Endodermal cell (in vitro differentiated cells): ENCODE measurements around the gene NEO1. TPM values are rescaled to one million over a fixed set of nuclear protein-coding genes. Genes with fewer than 3 reads are reported as not detected.

Source experiments
- DNase-seq: peaks from one replicate; pipeline ENCODE4 v3.0.0-alpha.2; 2017
- H3K27ac ChIP-seq: 2 replicates; pipeline ENCODE4 v1.5.1; 2013; ENCODE audit warnings: mild to moderate bottlenecking, low read depth, low read length, moderate library complexity
- H3K27me3 ChIP-seq: 2 replicates; pipeline ENCODE4 v1.6.1; 2013; ENCODE audit warnings: mild to moderate bottlenecking, low read length, moderate library complexity; ENCODE audit not compliant: insufficient read depth, control insufficient read depth, poor library complexity, severe bottlenecking
- H3K36me3 ChIP-seq: 2 replicates; pipeline ENCODE4 v1.7.0; 2013; ENCODE audit warnings: mild to moderate bottlenecking, low read length, moderate library complexity; ENCODE audit not compliant: control insufficient read depth, insufficient read depth
- H3K4me1 ChIP-seq: one replicate; pipeline ENCODE4 v1.7.0; 2013; ENCODE audit warnings: low read length; ENCODE audit not compliant: control insufficient read depth, insufficient read depth
- H3K4me3 ChIP-seq: 2 replicates; pipeline ENCODE4 v1.5.1; 2013; ENCODE audit warnings: mild to moderate bottlenecking, low read length, moderate library complexity
- H3K9ac ChIP-seq: 2 replicates; pipeline ENCODE4 v1.6.1; 2013; ENCODE audit warnings: mild to moderate bottlenecking, low read length, moderate library complexity; ENCODE audit not compliant: poor library complexity, severe bottlenecking; ENCODE audit errors: extremely low read depth
- H3K9me3 ChIP-seq: 2 replicates; pipeline ENCODE4 v1.6.1; 2013; ENCODE audit warnings: mild to moderate bottlenecking, low read length, moderate library complexity; ENCODE audit not compliant: control insufficient read depth
- H3K27ac Mint-ChIP-seq: 2 replicates; pipeline ENCODE4 v1.8.0; 2020; ENCODE audit warnings: mixed read lengths
- H3K27me3 Mint-ChIP-seq: 2 replicates; pipeline ENCODE4 v1.8.0; 2021; ENCODE audit warnings: mild to moderate bottlenecking, mixed read lengths; ENCODE audit not compliant: insufficient read depth
- H3K36me3 Mint-ChIP-seq: 2 replicates; pipeline ENCODE4 v1.8.0; 2020; ENCODE audit warnings: low read depth, mixed read lengths
- H3K4me1 Mint-ChIP-seq: 2 replicates; pipeline ENCODE4 v1.8.0; 2020; ENCODE audit warnings: mixed read lengths
- H3K4me3 Mint-ChIP-seq: 2 replicates; pipeline ENCODE4 v1.8.0; 2020; ENCODE audit warnings: mild to moderate bottlenecking, moderate library complexity, mixed read lengths
- H3K9me3 Mint-ChIP-seq: 2 replicates; pipeline ENCODE4 v1.8.0; 2020; ENCODE audit warnings: mild to moderate bottlenecking, mixed read lengths
- WGBS, 2 experiments: methylation state at CpG; one replicate each; pipeline versions ENCODE4 v1.1.5 to v1.1.7; 2013; ENCODE audit warnings: missing lambda C conversion rate in 2 of 2, mixed read lengths in 1 of 2; ENCODE audit not compliant: insufficient coverage in 1 of 2, insufficient read length in 1 of 2; 5-methylcytosine and 5-hydroxymethylcytosine counted together
- total RNA-seq, 2 donors: library from RNA; stranded (reverse); fragmentation: NEBNext Ultra II Directional in 1 of 2; extraction: Animal tissue kit (Norgen Biotek cat#: 25700) in 1 of 2; gene quantifications; 2 replicates in 1 of 2; 3 replicates in 1 of 2; pipeline ENCODE4 v1.2.1, GENCODE V29; 2021
- TF ChIP-seq, protein P1 (sequence below): fragments of 200-600 bp; sonication (generic); conservative IDR thresholded peaks from 2 replicates; pipeline ENCODE4 v1.5.0; 2021; ENCODE audit warnings: antibody characterized with exemption, mild to moderate bottlenecking

Gene NEO1
- total RNA-seq, 2 donors from 2014 or later = 132 TPM

DNA sequence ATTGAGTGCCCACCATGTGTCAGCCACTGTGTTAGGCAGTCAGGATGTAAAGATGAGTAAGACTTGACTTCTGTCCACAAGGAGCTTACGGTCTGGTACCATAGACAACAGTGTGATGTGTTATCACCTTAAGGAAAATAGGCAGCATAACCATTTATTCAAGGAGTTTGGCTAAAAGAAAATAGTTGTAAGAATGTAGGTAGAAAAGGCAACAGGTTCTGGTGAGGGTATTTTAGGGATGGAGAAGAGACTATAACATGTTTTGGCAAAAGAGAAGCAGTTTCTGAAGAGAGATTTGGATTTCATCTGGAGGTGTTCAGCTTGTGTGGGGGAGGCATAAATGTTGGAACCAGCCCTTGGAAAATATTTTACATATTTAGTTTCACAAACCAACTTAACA, 194.6 kb downstream of the NEO1 start:
- TF ChIP-seq, protein P1, sequence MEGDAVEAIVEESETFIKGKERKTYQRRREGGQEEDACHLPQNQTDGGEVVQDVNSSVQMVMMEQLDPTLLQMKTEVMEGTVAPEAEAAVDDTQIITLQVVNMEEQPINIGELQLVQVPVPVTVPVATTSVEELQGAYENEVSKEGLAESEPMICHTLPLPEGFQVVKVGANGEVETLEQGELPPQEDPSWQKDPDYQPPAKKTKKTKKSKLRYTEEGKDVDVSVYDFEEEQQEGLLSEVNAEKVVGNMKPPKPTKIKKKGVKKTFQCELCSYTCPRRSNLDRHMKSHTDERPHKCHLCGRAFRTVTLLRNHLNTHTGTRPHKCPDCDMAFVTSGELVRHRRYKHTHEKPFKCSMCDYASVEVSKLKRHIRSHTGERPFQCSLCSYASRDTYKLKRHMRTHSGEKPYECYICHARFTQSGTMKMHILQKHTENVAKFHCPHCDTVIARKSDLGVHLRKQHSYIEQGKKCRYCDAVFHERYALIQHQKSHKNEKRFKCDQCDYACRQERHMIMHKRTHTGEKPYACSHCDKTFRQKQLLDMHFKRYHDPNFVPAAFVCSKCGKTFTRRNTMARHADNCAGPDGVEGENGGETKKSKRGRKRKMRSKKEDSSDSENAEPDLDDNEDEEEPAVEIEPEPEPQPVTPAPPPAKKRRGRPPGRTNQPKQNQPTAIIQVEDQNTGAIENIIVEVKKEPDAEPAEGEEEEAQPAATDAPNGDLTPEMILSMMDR = no peak
- H3K4me1 Mint-ChIP-seq = no peaks in the 10 kb centered on the region
- no peak overlapping the region for H3K27ac Mint-ChIP-seq
- Histone ChIP-seq H3K9ac (no peak overlapping the region), H3K27me3 (no peaks in the 10 kb centered on the region), H3K4me1 (no peaks in the 10 kb centered on the region), H3K36me3 (peaks cover 63% of the 10 kb centered on the region), H3K27ac (no peak overlapping the region), H3K9me3 (no peaks in the 10 kb centered on the region), H3K4me3 (no peak overlapping the region)
- no peak for DNase-seq
- H3K27me3 Mint-ChIP-seq = no peaks in the 10 kb centered on the region
- WGBS, 2 experiments = 86 to 97% methylated on average over 1 of the region's 1 CpG
- peaks cover 53% of the 10 kb centered on the region for H3K36me3 Mint-ChIP-seq
- no peak overlapping the region for H3K4me3 Mint-ChIP-seq
- H3K9me3 Mint-ChIP-seq = no peaks in the 10 kb centered on the region

DNA sequence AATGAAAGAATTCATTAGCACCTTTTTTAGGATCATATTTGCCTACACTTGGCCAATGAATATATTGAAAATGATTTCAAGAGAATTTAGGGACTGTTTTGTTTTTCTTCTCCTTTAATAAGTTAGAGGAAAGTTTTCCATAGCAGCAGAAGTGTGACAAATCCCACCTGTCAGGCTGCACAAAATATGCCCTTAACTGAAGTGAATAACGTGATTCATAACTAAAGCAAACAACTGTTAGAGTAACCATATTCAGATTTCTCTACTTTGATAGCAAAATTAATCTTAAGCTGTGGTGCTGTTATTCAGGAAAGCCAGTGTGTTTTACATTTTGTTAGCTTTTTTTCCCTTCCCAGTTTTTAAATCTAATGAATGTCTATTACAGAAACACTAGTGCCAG, 195.1 kb downstream of the NEO1 start:
- TF ChIP-seq, protein P1 = no peak
- 92 to 100% methylated on average over 1 of the region's 1 CpG for WGBS, 2 experiments
- no peaks in the 10 kb centered on the region for H3K9me3 Mint-ChIP-seq

DNA sequence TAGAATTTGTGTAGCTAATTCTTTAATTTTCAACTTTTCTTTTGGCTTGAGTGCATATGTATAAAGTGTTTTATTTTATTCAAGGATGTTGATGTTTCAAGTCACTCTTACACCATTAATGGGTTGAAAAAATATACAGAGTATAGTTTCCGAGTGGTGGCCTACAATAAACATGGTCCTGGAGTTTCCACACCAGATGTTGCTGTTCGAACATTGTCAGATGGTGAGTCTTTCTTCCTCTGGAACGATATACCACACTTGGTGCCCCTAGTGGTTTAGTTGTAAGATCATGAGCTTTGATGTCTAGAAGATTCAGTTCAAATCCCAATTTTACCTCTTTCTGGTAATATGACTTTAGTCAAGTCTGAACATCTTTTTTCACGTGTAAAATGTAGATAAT, 197.2 kb downstream of the NEO1 start:
- H3K36me3 ChIP-seq = peaks cover 71% of the 10 kb centered on the region

More for the DNA sequence above, 195.1 kb downstream of the NEO1 start:
- Histone ChIP-seq H3K4me1 (no peaks in the 10 kb centered on the region), H3K4me3 (no peak overlapping the region), H3K27ac (no peak overlapping the region), H3K36me3 (peaks cover 64% of the 10 kb centered on the region), H3K27me3 (no peaks in the 10 kb centered on the region), H3K9me3 (no peaks in the 10 kb centered on the region), H3K9ac (no peak overlapping the region)
- DNase-seq = no peak
- Mint-ChIP-seq H3K27me3 (no peaks in the 10 kb centered on the region), H3K4me1 (no peaks in the 10 kb centered on the region), H3K27ac (no peak overlapping the region), H3K36me3 (peaks cover 57% of the 10 kb centered on the region), H3K4me3 (no peak overlapping the region)

More for the DNA sequence above, 197.2 kb downstream of the NEO1 start:
- no peaks in the 10 kb centered on the region for H3K9me3 Mint-ChIP-seq
- H3K4me1 Mint-ChIP-seq = no peaks in the 10 kb centered on the region
- no peaks in the 10 kb centered on the region for H3K4me1 ChIP-seq
- TF ChIP-seq, protein P1 = peak; percentile 49
- H3K27ac ChIP-seq = no peak overlapping the region
- H3K36me3 Mint-ChIP-seq = peaks cover 67% of the 10 kb centered on the region
- DNase-seq = no peak
- H3K27ac Mint-ChIP-seq = no peak overlapping the region
- H3K4me3 ChIP-seq = no peak overlapping the region
- no peaks in the 10 kb centered on the region for H3K27me3 Mint-ChIP-seq
- no peak overlapping the region for H3K9ac ChIP-seq
- no peaks in the 10 kb centered on the region for H3K27me3 ChIP-seq
- H3K4me3 Mint-ChIP-seq = no peak overlapping the region
- WGBS, 2 experiments = 93 to 95% methylated on average over 4 of the region's 4 CpGs
- H3K9me3 ChIP-seq = no peaks in the 10 kb centered on the region
